C1 segment of cervical spinal cord (tissue), 14 donors: ENCODE results near the gene PLXNA4.

Experiments used
- DNase-seq, 14 donors: peaks; one replicate each; lab custom pipeline; 2025; lab: John Stamatoyannopoulos, UW

Gene PLXNA4

DNA sequence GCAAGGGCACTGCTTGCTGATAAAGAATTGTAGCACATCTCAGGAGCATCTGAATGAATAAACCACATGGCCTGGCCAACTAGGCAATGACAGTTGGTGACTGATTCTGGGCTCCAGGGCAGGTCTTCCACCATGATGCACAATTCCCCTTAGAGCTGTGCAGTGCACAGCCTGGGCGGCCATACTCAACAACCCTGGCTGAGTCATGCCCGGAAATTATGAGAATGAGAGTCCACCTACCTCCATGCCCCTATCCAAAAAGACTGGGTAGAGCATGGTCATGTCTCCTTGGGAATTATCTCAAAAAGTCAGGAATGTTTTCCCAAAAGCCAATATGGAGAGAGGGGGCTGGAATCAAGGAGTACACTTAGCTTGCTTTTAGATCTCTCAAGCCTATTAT lies 425.6 kb downstream of the PLXNA4 start:
- no peak for DNase-seq

DNA sequence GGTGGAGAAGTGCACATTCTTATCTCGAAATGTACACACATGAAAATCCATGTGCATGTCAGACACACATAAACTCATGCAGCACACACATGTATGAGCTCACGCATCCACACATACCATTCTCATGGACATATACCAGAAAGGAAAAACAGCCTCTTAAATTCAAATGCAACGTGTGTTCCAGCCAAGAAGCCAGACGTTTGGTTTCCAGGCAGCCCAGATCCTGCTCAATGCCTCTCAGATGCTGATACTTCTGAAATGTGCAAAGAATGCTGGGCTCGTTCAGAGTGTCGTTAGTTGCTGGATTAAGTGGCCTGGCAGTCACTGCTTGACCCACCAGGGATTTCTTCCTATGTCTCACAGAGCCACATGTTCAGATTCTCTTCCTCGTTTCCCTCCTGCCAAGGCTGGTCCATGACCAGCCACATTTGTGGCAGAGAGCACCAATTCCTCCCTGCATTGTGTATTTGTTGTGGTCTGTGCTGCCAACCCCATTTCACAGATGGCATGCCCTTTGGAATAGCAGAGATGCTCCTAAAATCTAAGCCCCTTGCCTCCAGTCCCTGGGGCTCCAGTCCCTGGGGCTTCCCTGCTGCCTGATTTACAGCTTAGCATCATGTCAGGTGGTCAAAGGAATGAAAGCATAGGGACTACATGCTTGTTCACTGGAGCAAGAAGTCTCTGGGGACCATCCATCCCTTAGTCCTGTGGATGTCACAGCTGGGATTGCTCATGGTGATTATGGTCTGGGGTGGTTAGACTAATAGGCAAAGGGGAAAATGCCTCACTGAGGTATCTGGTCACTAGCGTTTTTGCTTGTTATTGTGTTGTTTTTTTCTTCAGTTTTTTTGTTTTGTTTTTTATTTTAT lies 426.6 kb downstream of the PLXNA4 start:
- DNase-seq = peak in 1 of 14 donors; percentile 4

DNA sequence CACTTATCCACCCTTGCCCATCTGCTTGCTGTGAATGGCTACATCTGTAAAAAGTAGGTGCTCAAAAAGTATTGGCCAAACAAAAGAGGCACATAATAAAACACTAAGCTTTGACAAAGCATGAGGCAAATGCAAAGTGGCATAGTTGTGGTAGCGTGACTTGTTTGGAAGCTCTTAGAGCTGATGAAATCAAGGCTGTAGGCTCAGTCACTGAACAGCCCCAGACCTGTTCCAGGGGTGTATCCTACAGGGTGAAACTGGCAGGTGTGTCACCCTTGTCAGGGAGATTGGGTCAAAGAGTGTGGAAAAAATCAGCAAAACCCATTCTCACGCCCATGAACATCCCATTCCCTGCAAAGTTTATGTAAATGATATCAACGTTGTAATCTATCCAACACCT lies 427.4 kb downstream of the PLXNA4 start:
- DNase-seq = no peak

DNA sequence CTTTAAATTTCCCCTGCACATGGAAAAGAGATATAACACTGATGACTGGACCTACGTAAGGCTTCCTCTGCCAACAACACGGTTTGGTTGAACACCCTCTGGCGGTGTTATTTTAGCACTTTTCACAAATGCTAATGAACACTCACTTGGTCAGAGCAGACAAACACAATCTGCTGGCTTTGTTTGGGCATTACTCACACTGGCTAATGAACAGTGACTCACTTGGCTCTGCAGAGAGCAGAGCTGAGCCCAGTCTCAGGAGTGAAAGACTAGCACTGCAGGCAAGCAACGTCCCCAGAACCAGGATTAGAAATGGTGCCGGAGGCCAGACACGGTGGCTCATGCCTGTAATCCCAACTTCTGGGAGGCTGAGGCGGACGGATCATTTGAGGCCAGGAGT lies 430.8 kb downstream of the PLXNA4 start:
- peak in 8 of 14 donors; percentile 13 to 74 (median 34) for DNase-seq

DNA sequence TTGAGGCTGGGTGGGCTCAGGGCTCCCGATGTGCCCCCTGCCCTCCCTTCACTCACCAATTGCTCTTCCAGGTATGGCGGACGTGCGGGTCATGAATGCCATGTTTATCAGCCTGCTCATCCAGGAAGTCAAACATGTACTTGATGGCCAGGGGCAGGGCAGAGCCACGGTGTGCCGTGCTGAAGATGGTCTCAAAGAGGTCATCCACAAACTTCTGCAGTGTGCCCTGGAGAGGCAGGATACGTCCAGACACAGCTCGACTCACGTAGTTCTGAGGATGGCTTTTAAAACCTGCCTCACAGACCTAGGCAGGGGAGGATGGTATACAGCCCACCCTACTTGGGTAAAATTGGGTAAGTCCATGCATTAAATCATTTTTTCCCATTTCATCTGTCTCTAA lies 431.2 kb downstream of the PLXNA4 start:
- DNase-seq = no peak

DNA sequence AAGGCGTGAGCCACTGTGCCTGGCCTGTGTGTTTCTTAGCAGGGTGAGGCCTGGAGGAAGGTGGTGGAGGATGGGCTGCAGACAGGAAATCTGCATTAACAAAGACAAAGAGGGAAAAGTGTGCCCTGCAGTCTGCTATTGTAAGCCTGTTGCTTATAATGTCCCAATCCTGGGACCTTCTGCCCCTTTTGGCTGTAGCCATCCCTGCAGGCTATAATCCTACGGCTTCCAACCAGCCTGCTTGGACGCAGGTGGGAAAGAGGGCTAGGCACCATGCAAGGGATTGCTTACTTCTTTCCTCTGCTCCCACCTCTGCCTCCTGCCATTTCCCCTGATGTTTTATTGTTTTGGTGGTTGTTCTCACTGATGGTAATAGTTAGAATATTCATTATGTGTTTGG lies 434.3 kb downstream of the PLXNA4 start:
- DNase-seq = no peak

DNA sequence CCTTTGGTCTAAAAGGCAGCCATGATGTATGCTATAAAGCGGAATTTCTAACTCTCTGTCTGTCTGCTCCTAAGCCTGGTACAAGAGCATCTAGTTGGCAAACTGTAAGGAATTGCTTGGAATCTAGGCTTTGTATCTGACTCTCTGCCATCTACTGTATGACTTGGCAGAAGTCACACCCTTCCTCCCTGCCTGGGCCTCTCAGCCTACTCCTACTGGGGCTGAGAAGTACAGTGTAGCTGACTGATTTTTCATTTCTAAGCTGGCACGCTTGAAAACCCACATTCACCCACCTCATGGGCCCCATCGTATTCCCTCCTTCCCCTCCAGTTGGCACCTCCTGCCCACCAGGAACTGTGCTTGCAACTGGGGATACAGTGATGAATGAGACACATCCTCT lies 435.2 kb downstream of the PLXNA4 start:
- no peak for DNase-seq

DNA sequence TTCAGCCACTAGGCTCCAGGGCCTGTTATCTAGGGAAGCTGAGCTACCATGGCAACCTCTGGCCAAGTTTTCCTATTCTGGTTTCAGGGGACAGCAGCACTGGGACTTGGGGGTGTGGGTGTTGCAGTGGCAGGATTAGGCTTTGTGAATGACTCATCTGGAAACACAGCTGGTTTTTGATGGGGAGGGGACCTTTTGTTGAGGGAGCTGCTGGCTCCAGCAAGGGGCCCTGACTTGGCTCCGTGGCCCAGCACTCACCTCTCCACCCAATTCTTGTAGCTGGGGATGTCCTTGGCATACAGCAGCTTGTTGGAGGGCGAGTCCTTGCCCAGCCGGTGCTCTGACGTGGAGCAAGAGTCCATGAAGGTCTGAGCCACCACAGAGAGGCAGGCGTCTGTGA lies 435.9 kb downstream of the PLXNA4 start:
- DNase-seq = no peak

DNA sequence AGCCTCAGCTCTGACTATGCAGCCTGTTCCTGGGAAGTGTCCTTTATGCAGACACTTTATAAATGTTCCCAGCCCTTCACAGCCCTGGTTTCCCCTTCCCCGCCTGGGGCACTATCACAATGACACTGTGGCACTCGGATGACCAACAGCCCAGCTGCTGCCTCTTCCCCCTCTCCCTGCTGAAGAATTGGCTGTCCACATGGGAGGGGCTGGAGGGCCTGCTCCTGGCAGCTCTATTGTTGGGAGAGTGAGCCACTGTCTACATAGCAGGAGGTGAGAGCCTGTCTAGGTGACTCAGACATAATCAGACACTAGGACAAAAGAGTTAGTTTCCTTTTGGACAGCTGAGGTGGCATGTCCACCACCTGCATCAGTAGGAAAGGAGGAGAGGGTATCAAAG lies 437.5 kb downstream of the PLXNA4 start:
- DNase-seq = no peak

DNA sequence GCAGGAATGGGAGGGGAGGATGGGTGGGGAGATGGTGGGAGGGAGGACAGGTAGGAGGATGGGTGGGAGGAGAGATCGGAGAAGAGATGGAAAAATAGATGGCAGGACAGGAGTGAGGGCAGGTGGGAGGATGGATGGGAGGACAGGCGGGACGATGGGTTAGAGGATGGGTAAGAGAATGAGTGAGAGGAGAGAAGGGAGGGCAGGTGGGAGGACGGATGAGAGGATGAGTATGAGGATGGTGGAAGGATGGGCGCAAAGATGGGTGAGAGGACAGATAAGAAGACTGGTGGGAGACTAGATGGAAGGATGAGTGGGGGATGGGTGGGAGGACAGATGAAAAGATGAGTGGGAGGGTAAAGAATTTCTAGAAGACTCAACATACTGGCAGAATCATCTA lies 438.6 kb downstream of the PLXNA4 start:
- no peak for DNase-seq

DNA sequence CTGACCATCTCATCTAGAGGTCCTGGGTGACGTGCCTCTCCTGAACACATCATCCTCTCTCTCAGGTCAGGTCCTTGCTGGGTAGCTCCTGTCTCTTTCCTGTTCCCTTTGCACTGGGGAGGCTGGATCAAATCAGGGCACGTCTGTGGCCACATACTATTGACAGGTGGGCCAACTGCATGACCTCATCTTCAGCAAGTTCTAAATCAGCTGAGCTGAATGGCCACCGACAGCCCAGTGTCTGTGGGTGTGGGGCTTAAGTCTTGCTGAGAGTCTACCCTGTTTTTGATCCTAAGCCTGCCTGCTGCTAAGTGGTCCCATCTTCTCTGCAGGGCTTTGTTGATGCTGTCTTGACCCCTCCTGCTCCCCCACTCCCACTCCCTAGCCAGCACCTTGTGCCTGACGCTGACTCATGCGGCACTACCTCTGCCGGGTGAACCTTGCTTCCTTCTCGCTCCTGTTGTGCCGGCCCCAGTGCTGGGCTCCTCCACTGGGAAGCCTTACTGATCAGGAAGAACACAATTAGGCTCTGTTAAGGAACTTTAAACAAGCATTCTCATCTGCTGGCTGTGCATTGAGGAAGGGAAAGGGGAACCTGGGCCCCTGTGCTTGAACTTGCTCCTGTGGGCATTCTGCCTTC lies 440.4 kb downstream of the PLXNA4 start:
- DNase-seq = no peak

DNA sequence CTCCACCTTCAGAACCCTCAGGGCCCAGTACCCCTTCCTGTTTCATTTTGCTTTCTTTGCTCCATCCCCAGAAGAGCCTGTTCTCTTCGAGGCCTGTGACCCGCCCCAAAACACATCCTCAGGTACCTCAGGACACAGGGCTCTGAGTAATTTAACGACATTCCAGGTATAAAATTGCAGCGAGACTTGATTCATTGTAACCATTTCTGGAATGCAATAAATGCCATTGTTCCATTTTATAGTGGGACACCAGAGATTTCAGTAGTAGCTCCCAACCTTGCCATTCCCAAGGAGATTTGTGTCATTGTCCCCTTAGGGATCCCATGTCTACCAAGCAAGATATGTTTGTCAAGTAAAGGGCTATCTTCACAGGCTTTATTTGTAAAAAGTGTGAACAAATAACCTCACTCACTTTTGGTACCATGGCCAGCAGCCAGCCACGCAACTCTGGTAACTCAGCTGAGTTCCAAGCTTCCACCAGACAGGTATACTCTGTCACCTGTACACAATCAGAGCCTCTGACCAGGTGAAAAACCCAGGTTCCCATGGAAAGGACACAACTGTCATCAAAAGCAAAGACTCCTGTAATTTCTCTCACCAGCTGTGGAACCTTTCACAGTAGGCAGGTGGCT lies 441.3 kb downstream of the PLXNA4 start:
- no peak for DNase-seq

DNA sequence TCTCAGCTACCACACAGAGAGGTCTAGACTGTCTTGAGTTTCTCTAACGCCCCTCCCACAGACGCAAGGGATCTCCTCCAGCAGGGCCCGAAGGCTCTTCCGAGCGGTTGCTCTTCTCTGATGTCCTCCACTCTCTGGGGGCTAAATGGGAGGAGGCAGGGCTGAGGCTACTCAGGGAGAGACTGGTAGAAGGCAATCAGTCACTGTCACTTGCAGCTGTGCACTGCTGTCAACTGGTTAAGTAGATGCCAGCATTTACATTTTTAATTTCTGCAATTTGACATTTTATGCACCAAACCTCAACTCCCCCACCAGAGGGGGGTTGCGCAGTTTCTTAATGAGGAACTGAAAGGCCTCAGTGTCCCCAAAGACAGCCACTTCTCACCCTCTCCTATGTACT lies 442.8 kb downstream of the PLXNA4 start:
- DNase-seq = no peak

DNA sequence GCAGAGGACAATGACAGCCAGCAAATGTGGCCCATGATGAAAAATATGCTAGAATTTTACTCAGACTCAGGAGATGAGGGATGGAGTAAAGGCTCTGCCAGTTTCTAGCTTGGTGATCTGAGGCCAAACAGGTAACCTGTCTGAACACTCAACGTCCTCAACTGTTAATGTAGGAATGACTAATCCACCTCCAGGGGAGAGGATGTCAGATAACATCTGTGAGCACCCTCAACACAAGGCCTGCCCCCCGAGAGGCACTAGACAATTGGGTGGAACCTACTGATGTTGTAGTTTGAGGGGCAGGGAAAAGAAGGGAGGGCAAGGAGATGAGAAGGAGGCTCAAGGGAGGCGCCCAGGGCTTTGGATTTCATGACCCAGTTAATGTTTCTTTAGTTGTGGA lies 445.1 kb downstream of the PLXNA4 start:
- DNase-seq = no peak

DNA sequence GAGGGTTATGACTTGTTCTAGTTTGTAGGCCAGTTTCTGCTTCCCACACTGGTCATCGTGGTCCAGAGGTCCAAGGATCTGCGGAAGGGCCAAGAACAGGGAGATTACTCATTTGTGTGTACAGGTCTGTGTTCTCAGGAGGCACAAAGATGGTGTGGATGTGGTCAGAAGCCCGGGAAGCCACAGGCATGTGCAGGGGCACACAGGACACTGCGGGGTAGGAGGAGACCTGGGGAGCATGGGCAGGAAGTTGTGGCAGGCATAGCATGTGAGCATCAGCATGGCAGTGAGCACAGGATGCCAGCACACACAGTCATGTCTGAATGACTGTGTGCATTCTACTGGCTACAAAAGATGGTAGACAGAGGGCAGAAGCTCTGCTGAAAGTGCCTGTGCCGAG lies 445.8 kb downstream of the PLXNA4 start:
- no peak for DNase-seq

DNA sequence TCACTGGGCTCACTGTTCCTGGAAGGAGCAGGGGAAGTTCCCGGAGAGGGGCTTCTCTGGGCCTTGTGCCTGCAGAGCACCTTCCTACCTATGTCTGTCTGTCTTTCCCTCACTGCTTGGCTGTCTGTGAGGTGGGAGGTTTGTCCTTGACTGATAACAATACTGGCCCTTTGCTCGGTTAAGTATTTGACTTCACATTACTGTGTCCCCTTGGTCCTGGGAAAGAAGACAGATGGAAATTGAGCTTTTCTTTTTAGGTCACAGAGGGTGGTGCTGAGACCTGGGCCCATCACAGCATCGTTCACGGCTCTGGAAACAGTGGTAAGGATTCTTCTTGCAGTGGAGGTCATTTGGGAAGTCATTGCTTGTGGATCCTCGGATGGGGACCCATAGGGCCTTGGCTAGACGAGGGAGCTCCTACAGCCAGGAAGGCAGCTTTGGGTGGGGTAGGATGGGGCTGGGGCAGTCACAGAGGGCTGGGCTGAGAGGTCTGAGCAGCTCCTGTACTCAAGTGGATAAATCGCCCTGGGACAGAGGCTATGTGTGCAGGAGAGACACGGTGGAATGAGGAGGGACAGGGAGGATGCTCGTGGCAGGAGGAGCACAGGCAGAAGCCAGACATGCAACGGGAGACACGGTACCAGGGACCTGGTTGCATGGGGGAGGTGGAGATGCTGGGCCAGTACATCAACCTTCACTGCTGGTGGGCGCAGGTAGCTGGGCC lies 450.2 kb downstream of the PLXNA4 start:
- DNase-seq = no peak

DNA sequence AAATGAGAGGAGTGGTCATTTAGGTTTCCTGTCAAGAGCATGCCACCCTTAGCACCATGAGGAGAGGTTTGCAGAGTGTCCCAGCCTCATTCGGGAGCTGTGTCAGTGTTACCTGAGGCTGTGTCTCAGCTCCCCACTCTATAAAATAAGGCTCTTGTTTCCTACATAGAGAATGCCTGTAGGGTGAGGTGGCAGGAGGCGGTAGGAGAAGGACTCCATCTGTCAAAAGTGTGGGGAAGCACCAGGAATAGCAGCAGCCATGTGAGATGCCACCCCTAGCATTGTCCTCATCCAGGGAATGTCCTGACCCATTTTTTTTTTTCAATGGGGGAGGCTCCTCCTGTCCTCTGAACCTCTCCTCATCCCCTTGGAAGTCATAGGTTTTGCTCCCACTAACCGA lies 451.2 kb downstream of the PLXNA4 start:
- DNase-seq = no peak

DNA sequence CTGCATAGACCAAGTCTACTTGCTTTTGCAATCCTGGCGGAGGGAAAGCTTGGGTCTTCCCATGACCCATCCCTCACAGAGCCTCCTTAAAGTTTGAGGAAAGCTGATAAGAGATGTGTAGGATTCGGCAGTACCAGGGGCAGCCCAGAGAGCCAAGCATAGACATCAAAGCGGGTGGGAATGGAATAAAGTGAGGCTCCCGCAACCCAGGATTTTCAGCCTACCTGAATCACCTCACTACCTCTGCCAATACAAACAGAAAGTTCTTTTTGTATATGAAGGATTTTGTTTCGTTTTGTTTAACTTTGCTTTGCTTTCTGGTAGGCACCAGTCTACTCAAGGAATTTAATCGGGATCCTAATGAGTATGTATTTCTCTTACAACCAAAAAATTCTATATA lies 451.7 kb downstream of the PLXNA4 start:
- DNase-seq = no peak

DNA sequence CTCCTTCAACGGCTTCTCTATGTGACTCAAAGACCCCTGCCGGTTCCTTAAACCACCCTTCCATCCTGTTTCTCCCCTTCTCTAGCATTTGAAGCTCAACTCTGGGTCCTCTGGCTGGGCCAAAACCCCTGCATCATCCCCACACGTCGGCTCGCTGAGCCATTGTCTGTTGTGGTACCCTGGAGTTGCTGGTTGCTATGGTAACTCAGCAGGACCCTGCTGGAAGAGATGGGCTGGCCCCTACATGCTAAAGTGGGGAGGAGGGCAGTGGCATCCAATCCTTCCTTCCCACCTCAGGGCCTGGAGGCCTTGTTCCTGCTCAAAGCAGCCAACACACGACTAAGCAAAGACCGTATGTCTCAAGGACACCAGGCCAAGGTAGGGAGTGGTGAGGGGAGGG lies 452.5 kb downstream of the PLXNA4 start:
- DNase-seq = no peak

DNA sequence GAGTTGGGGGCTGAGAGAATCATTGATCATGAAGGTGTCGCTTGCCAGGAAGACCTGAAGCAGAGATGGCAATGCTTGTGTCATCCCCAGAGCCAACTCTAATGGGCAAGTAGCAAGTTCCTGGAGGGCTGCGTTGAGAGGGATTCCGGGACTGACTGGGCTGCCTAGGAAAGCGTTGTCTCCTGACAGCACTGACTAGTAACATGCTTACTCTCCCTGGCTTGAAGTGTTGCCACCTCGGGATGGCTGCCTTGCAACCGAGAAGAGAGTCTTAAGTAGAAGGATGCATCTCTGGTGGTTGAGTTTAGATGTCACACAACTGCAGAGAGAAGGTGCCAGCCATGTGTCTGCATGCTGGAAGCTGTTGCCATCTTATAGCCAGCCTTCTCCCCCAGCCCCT lies 453.4 kb downstream of the PLXNA4 start:
- no peak for DNase-seq

DNA sequence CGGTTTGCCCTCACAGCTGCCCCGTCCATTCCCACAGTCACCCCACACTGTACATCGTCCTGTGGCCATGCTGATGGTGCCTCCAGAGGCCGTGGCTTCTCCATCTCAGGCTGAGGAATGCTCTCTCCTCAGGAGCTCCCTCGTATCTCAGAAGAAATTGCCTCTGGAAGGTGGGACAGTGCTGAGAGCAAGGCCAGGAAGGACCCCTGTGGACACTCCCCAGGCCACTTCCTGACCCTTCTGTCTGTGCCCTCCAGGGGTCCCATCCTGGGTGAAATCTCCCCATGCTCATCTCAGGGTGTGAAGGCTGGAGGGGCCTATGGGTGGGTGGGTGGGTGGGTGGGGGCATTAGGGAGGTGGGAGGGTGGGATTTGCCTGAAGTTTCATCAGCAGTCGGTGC lies 454.3 kb downstream of the PLXNA4 start:
- DNase-seq = no peak

DNA sequence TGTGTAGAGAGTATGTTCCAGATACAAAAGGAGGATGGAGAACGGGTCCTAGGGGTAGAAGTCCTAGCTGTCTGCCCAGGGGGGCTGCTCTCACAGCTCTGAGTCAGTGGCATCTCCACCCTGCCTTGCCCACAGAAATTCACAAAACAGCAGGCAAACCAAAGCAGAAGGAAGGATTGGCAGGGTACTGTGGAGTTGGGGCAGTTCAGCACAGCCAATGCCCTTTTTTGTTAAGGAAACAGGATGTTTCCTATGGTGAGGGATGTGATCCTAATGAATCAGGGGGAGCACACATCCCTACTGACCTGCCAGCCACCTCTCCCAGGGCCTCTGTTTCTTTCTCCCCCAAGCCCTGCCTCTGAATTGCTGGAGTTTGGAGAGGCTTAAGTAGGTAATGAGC lies 457.6 kb downstream of the PLXNA4 start:
- DNase-seq = no peak
